ENCODE data around the gene INTS12.

The INTS12 gene

DNA sequence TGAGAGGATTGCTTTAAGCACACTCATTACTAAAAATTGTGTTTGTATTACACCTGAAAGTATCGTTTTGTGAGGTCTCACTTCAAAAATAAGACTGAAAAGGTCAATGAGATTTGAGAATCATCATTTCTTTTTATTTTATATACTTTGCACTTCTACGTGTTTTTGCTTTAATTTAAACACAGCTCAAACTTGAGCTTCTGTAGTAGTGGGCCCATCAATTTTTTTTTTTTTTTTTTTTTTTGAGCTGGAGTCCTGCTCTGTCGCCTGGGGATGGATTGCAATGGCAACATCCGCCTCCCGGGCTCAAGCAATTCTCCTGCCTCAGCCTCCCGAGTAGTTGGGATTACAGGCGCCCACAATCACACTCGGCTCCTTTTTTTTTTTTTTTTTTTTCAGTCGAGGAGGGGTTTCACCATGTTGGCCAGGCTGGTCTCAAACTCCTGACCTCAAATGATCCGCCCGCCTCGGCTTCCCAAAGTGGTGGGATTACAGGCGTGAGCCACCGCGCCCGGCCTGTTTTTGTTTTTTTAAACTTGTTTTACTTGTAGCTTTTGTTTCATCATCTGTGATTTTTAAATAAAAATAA lies 1.6 kb upstream of the INTS12 start:
- Histone ChIP-seq H3K27ac (ENCODE audit: low read length) (no peak overlapping the region), H3K4me1 (ENCODE audit: low read length) (peaks cover 15% of the 10 kb centered on the region; the same call in 1 of the 2 replicates), H3F3A (ENCODE audit: insufficient read depth, low read length) (peaks cover 14% of the 10 kb centered on the region), H4K20me1 (ENCODE audit: insufficient read depth, low read length) (no peaks in the 10 kb centered on the region), H3K36me3 (replicated peaks; ENCODE audit: insufficient read depth, low read length) (no peaks in the 10 kb centered on the region), H2AFZ (ENCODE audit: low read length) (no peak overlapping the region), H3K9me2 (replicated peaks; ENCODE audit: insufficient read depth, low read length) (no peaks in the 10 kb centered on the region), H3K9ac (ENCODE audit: low read length) (no peak overlapping the region; the same call in 1 of the 2 replicates), H3K27me3 (replicated peaks; ENCODE audit: insufficient read depth, low read length) (no peaks in the 10 kb centered on the region), H3K79me2 (ENCODE audit: low read length) (peaks cover 74% of the 10 kb centered on the region), H3K4me2 (ENCODE audit: low read depth, low read length) (peak overlapping the region; percentile 75; the same call in 1 of the 2 replicates), H3K9me3 (replicated peaks; ENCODE audit: insufficient read depth, low read length) (no peaks in the 10 kb centered on the region), H3K4me3 (ENCODE audit: low read length) (peak overlapping the region; percentile 85; the same call in 1 of the 2 replicates)
- no peak for TF ChIP-seq EZH2 (optimal IDR thresholded peaks at IDR 0.05; ENCODE audit: low read depth, low read length)
- no peak for TF ChIP-seq CTCF (IDR thresholded peaks at IDR 0.05; ENCODE audit: low read length)
- no peak for TF ChIP-seq EZH2phosphoT487 (IDR thresholded peaks at IDR 0.05; ENCODE audit: low read length)
- DNase-seq = no peak

- Histone ChIP-seq H3K4me2 (ENCODE audit: low read depth, low read length) (peak overlapping the region; percentile 75), H3K4me1 (ENCODE audit: low read length) (peaks cover 13% of the 10 kb centered on the region; the same call in 1 of the 2 replicates), H3K9ac (ENCODE audit: low read length) (peak overlapping the region; percentile 90), H3K27ac (ENCODE audit: low read length) (peak overlapping the region; percentile 62; the same call in 1 of the 2 replicates), H3K9me2 (replicated peaks; ENCODE audit: insufficient read depth, low read length) (no peaks in the 10 kb centered on the region), H3K4me3 (ENCODE audit: low read length) (peak overlapping the region; percentile 85), H3K36me3 (replicated peaks; ENCODE audit: insufficient read depth, low read length) (no peaks in the 10 kb centered on the region), H3K27me3 (replicated peaks; ENCODE audit: insufficient read depth, low read length) (no peaks in the 10 kb centered on the region), H3K9me3 (replicated peaks; ENCODE audit: insufficient read depth, low read length) (no peaks in the 10 kb centered on the region), H3F3A (ENCODE audit: insufficient read depth, low read length) (peaks cover 11% of the 10 kb centered on the region), H3K79me2 (ENCODE audit: low read length) (peaks cover 85% of the 10 kb centered on the region), H2AFZ (ENCODE audit: low read length) (peak overlapping the region; percentile 97), H4K20me1 (ENCODE audit: insufficient read depth, low read length) (no peaks in the 10 kb centered on the region)
- DNase-seq = peak; percentile 13
- TF ChIP-seq EZH2phosphoT487 (IDR thresholded peaks at IDR 0.05; ENCODE audit: low read length) (no peak), CTCF (IDR thresholded peaks at IDR 0.05; ENCODE audit: low read length) (no peak), EZH2 (optimal IDR thresholded peaks at IDR 0.05; ENCODE audit: low read depth, low read length) (no peak)
Observed at GRCh38 chr4:105709081-105709450, 577 bp upstream of the INTS12 start.

- Histone ChIP-seq H3K9ac (ENCODE audit: low read length) (peak overlapping the region; percentile 90), H3K79me2 (ENCODE audit: low read length) (peaks cover 92% of the 10 kb centered on the region), H3K4me1 (ENCODE audit: low read length) (peaks cover 13% of the 10 kb centered on the region; the same call in 1 of the 2 replicates), H3K36me3 (replicated peaks; ENCODE audit: insufficient read depth, low read length) (no peaks in the 10 kb centered on the region), H3K4me2 (ENCODE audit: low read depth, low read length) (peak overlapping the region; percentile 86), H4K20me1 (ENCODE audit: insufficient read depth, low read length) (no peaks in the 10 kb centered on the region), H3K27ac (ENCODE audit: low read length) (peak overlapping the region; percentile 62; the same call in 1 of the 2 replicates), H3K9me3 (replicated peaks; ENCODE audit: insufficient read depth, low read length) (no peaks in the 10 kb centered on the region), H3K4me3 (ENCODE audit: low read length) (peak overlapping the region; percentile 85), H2AFZ (ENCODE audit: low read length) (peak overlapping the region; percentile 97), H3K27me3 (replicated peaks; ENCODE audit: insufficient read depth, low read length) (no peaks in the 10 kb centered on the region), H3F3A (ENCODE audit: insufficient read depth, low read length) (no peaks in the 10 kb centered on the region), H3K9me2 (replicated peaks; ENCODE audit: insufficient read depth, low read length) (no peaks in the 10 kb centered on the region)
- no peak for TF ChIP-seq EZH2phosphoT487 (IDR thresholded peaks at IDR 0.05; ENCODE audit: low read length)
- no peak for TF ChIP-seq CTCF (IDR thresholded peaks at IDR 0.05; ENCODE audit: low read length)
- no peak for TF ChIP-seq EZH2 (optimal IDR thresholded peaks at IDR 0.05; ENCODE audit: low read depth, low read length)
- no peak for DNase-seq
Observed at GRCh38 chr4:105707782-105708180, 708 bp downstream of the INTS12 start.
